ENCODE data around the gene MLST8. TPM values are rescaled to one million over a fixed set of nuclear protein-coding genes. Genes with fewer than 3 reads are reported as not detected.

Gene MLST8
- total RNA-seq, 2 experiments from 2014 or later: 22.9 to 26.4 TPM

DNA sequence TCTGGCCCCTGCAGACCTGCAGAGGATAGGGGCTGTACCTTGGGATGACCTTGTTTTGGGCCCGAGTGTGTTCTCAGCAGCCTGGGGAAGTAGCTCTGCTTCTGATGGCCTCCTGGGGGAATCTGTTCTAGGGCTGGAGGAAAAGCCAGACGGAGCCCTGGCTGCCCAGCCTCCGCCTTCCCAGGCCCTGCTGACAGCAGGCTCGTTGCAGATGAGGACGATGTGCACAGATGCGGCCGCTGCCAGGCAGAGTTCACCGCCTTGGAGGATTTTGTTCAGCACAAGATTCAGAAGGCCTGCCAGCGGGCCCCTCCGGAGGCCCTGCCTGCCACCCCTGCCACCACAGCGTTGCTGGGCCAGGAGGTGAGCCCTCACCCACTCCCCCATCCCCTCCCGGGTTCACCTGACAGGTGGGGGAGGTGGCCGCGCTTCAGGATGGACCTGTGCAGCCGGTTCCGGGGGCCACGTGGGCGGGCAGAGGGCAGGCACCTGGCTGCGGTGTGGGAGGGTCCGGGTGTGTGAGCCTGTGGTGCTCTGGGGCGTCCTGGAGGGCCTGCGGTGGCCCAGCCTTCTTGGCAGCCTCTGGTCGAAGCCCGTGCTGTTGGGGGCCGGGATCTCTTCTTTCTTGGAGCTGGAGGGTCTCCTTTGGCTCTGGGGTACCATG, 23.0 kb downstream of the MLST8 start:
- Histone ChIP-seq H3K27me3 (ENCODE audit: control insufficient read depth in 1 of 2, insufficient read depth in 2 of 2, low read length in 2 of 2) (no peaks in the 10 kb centered on the region), H3K9me3 (ENCODE audit: control insufficient read depth in 1 of 2, insufficient read depth in 1 of 2, low read length in 2 of 2) (no peaks in the 10 kb centered on the region), H3K4me3 (ENCODE audit: low read length) (no peak overlapping the region), H3K36me3 (ENCODE audit: insufficient read depth, low read length) (peaks cover 53% of the 10 kb centered on the region), H3K27ac (ENCODE audit: low read depth in 1 of 2, low read length in 2 of 2) (no peak overlapping the region), H3K4me1 (ENCODE audit: insufficient read depth, low read length) (peaks cover 22% of the 10 kb centered on the region)
- no peak for DNase-seq
- Mint-ChIP-seq H3K4me1 (ENCODE audit: low read depth) (peaks cover 12% of the 10 kb centered on the region), H3K9me3 (no peaks in the 10 kb centered on the region), H3K27ac (no peak overlapping the region), H3K27me3 (no peaks in the 10 kb centered on the region), H3K36me3 (ENCODE audit: low read depth) (peaks cover 19% of the 10 kb centered on the region), H3K4me3 (no peak overlapping the region)
- no peak for ATAC-seq (ENCODE audit: poor library complexity)
- TF ChIP-seq, protein P1, sequence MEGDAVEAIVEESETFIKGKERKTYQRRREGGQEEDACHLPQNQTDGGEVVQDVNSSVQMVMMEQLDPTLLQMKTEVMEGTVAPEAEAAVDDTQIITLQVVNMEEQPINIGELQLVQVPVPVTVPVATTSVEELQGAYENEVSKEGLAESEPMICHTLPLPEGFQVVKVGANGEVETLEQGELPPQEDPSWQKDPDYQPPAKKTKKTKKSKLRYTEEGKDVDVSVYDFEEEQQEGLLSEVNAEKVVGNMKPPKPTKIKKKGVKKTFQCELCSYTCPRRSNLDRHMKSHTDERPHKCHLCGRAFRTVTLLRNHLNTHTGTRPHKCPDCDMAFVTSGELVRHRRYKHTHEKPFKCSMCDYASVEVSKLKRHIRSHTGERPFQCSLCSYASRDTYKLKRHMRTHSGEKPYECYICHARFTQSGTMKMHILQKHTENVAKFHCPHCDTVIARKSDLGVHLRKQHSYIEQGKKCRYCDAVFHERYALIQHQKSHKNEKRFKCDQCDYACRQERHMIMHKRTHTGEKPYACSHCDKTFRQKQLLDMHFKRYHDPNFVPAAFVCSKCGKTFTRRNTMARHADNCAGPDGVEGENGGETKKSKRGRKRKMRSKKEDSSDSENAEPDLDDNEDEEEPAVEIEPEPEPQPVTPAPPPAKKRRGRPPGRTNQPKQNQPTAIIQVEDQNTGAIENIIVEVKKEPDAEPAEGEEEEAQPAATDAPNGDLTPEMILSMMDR (IDR thresholded peaks at IDR 0.05): no peak
- POLR2A ChIA-PET: no interaction called here
- intact Hi-C loops (cut with DNase I, micrococcal nuclease): no loop called here
- CTCF ChIA-PET: no interaction called here

DNA sequence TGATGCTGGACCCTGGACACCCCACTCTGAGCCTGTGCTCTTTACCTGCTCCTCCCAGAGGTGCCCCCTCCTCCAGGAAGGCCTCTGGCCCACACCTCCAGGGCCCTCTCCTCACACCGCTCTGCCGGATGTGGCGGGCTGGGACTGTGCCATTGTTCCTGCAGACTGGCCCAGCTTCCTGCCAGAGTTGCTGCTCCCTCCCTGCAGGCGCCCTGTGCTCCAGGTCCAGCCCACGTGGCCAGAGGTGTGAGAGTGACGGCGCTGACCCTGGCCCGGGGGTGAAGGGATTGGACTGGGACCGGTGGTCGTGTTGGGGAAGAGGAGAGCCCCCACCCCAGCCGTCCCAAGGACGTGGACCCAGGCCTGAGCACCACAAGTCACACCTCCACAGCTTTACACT, 23.8 kb downstream of the MLST8 start:
- TF ChIP-seq, protein P1 (IDR thresholded peaks at IDR 0.05): no peak
- peaks cover 17% of the 10 kb centered on the region for H3K4me1 ChIP-seq (ENCODE audit: insufficient read depth, low read length)
- intact Hi-C loops (cut with DNase I, micrococcal nuclease): no loop called here
- Mint-ChIP-seq H3K36me3 (ENCODE audit: low read depth) (peaks cover 22% of the 10 kb centered on the region), H3K27ac (no peak overlapping the region), H3K27me3 (no peaks in the 10 kb centered on the region), H3K4me3 (no peak overlapping the region), H3K9me3 (no peaks in the 10 kb centered on the region), H3K4me1 (ENCODE audit: low read depth) (peaks cover 8% of the 10 kb centered on the region)
- H3K27ac ChIP-seq (ENCODE audit: low read depth in 1 of 2, low read length in 2 of 2): no peak overlapping the region
- H3K9me3 ChIP-seq (ENCODE audit: control insufficient read depth in 1 of 2, insufficient read depth in 1 of 2, low read length in 2 of 2): no peaks in the 10 kb centered on the region
- peaks cover 60% of the 10 kb centered on the region for H3K36me3 ChIP-seq (ENCODE audit: insufficient read depth, low read length)
- DNase-seq (no peak), ATAC-seq (ENCODE audit: poor library complexity) (no peak)
- CTCF ChIA-PET: no interaction called here
- POLR2A ChIA-PET: interaction anchor here (1.5 kb wide), 1 partner anchor 14 kb away, joined by 4 read pairs; the partner anchor contains the start of gene PGP
- H3K4me3 ChIP-seq (ENCODE audit: low read length): no peak overlapping the region
- no peaks in the 10 kb centered on the region for H3K27me3 ChIP-seq (ENCODE audit: control insufficient read depth in 1 of 2, insufficient read depth in 2 of 2, low read length in 2 of 2)

DNA sequence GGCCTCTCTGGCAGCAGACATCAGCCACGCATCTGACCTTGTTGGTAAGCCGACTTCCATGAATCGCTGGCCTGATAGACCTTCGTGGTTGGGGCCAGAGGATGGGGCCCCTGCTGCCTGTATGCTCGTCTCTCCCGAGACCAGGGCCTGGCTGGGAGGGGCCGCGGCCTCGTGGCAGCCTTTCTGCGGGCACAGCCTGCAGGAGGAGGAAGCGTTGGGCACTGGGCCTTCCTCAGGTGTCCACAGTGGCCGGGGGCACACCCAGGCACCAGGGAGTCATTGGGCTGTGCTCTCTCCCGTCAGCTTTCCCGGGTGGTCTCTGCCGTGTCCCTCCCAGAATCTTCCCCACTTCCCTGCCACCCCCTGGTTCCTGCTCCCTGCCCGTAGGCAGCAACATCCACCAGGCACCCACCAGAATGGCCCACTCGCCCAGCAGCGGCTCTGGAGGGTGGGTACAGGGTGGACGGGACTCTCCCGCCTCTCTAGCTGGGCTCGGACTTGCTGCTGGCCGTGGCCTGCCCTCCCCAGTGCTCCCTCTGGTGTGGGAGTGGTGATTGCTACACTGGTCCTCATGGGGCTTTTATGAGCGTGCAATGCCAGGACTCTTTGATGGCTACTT, 24.5 kb downstream of the MLST8 start:
- Histone ChIP-seq H3K27me3 (ENCODE audit: control insufficient read depth in 1 of 2, insufficient read depth in 2 of 2, low read length in 2 of 2) (no peaks in the 10 kb centered on the region), H3K4me1 (ENCODE audit: insufficient read depth, low read length) (peaks cover 11% of the 10 kb centered on the region), H3K36me3 (ENCODE audit: insufficient read depth, low read length) (peaks cover 67% of the 10 kb centered on the region), H3K27ac (ENCODE audit: low read depth in 1 of 2, low read length in 2 of 2) (no peak overlapping the region), H3K9me3 (ENCODE audit: control insufficient read depth in 1 of 2, insufficient read depth in 1 of 2, low read length in 2 of 2) (no peaks in the 10 kb centered on the region), H3K4me3 (ENCODE audit: low read length) (no peak overlapping the region)
- H3K4me3 Mint-ChIP-seq: no peak overlapping the region
- DNase-seq: no peak
- H3K4me1 Mint-ChIP-seq (ENCODE audit: low read depth): peaks cover 4% of the 10 kb centered on the region
- ChIA-PET POLR2A (interaction anchor here (1.5 kb wide), 1 partner anchor 15 kb away, joined by 4 read pairs; the partner anchor contains the start of gene PGP), CTCF (no interaction called here)
- no peaks in the 10 kb centered on the region for H3K9me3 Mint-ChIP-seq
- no peaks in the 10 kb centered on the region for H3K27me3 Mint-ChIP-seq
- H3K27ac Mint-ChIP-seq: no peak overlapping the region
- peaks cover 23% of the 10 kb centered on the region for H3K36me3 Mint-ChIP-seq (ENCODE audit: low read depth)
- ATAC-seq (ENCODE audit: poor library complexity): no peak
- TF ChIP-seq, protein P1 (IDR thresholded peaks at IDR 0.05): no peak
- intact Hi-C loops (cut with DNase I, micrococcal nuclease): no loop called here
